Astrocyte of the spinal cord (primary cell): ENCODE data around the gene IZUMO2.

ENCODE experiments used
- DNase-seq: peaks from one replicate; pipeline ENCODE4 v3.0.0; 2011; ENCODE audit warnings: low read depth, low spot score
- H3K4me3 ChIP-seq: 2 replicates; pipeline ENCODE4 v1.5.1; 2011; ENCODE audit warnings: low read depth, mild to moderate bottlenecking, low read length, moderate library complexity
- in situ Hi-C: cut with HindIII; loops from 2 replicates; pipeline ENCODE4 v1.10.0; 2017; ENCODE audit warnings: low sequenced_read_pairs
- TF ChIP-seq, protein P1 (sequence below): IDR thresholded peaks from 2 replicates; pipeline ENCODE4 v1.5.1; 2012; ENCODE audit warnings: low read depth, mild to moderate bottlenecking, low read length, inconsistent platforms

The IZUMO2 gene

DNA sequence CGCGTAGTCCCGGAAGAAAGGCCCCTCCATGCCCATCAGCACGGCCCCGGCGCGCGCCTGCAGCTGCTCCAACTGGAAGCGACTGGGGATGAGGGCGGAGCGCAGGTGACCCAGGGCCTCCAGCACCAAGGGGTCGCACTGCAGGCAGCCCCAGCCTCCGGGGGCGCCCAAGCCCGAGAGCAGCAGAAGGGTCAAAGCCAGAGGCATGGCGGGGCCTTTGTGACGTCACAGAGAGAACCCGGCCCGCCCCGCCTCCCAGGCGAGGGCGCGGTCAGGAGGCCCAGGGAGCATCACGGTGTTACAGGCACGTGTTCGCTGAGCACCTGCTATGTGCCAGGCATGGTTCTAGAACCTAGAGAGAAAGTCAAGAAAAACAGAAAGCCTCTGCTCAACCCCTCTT, at the start of gene IZUMO2:
TSS of gene IZUMO2 (minus strand) at position 294 of the 400 bp plus-strand sequence. CDS start at position 207, 87 bp downstream.
- no peak within 1 kb of the TSS for H3K4me3 ChIP-seq
- in situ Hi-C loops: no loop called here
- no peak for DNase-seq
- TF ChIP-seq, protein P1, sequence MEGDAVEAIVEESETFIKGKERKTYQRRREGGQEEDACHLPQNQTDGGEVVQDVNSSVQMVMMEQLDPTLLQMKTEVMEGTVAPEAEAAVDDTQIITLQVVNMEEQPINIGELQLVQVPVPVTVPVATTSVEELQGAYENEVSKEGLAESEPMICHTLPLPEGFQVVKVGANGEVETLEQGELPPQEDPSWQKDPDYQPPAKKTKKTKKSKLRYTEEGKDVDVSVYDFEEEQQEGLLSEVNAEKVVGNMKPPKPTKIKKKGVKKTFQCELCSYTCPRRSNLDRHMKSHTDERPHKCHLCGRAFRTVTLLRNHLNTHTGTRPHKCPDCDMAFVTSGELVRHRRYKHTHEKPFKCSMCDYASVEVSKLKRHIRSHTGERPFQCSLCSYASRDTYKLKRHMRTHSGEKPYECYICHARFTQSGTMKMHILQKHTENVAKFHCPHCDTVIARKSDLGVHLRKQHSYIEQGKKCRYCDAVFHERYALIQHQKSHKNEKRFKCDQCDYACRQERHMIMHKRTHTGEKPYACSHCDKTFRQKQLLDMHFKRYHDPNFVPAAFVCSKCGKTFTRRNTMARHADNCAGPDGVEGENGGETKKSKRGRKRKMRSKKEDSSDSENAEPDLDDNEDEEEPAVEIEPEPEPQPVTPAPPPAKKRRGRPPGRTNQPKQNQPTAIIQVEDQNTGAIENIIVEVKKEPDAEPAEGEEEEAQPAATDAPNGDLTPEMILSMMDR: no peak

DNA sequence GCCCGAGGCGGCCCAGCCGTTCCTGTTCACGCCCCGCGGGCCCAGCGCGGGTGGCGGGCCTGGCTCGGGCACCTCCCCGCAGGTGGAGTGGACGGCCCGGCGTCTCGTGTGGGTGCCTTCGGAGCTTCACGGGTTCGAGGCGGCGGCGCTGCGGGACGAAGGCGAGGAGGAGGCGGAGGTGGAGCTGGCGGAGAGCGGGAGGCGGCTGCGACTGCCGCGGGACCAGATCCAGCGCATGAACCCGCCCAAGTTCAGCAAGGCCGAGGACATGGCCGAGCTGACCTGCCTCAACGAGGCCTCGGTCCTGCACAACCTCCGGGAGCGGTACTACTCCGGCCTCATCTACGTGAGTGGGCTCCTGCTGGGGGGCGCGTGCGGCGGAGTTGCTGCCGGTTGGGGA, 47.3 kb upstream of the IZUMO2 start:
- H3K4me3 ChIP-seq: no peak overlapping the region
- DNase-seq: no peak
- TF ChIP-seq, protein P1: no peak
- in situ Hi-C loops: no loop called here

DNA sequence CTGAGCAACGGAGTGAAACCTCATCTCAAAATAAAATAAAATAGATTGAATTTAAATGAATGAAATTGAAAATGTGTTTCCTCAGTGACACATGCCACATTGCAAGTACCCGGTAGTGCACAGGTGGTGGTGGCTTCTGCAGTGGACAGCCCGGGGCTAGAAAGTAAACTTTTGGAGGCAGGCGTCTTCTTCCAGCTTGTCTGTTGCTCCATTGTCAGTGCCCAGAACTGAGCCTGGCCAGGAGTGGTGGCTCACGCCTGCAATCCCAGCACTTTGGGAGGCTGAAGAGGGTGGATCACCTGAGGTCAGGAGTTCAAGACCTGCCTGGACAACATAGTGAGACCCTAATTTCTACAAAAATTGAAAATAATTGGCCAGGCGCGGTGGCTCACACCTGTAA, 46.0 kb upstream of the IZUMO2 start:
- TF ChIP-seq, protein P1: no peak
- H3K4me3 ChIP-seq: no peak overlapping the region
- DNase-seq: no peak
- in situ Hi-C loops: no loop called here

DNA sequence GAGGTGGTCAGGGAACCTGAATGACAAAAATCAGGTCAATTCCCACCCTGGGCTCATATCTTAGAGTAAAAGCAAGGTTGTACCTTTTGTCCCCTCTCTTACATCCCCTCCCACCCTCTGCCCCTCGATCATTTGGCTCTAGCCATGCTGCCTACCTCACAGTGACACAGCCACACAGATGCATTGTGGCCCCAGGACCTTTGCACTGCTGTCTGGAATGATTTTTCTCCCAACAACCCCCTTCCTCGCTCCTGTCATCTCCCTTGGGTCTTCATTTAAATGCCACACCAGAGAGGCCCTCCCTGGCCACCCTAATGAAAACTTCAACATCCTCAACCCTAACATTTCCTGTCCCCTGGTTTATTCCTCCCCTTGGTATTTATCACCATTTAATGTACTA, 44.6 kb upstream of the IZUMO2 start:
- TF ChIP-seq, protein P1: no peak
- no peak for DNase-seq
- H3K4me3 ChIP-seq: no peak overlapping the region
- in situ Hi-C loops: no loop called here

DNA sequence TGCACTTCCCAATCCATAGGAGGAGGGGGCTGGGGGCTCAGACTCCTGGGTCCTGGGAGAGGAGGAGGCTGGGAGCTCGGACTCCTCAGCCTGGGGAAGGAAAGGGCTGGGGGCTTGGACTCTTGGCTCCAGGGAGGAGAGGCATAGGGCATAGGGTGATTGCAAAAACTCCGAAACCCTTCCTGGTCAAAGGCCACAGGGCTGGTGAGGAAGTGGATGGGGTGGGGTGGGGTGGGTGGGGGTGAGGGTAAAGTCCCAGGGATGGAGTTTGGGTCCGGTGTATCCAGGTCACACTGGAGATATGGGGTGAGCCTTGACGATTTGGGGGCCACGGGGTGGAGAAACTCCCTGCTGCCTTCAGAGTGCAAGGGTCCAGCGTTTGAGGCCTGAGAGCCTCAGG, 43.1 kb upstream of the IZUMO2 start:
- DNase-seq: no peak
- no peak overlapping the region for H3K4me3 ChIP-seq
- TF ChIP-seq, protein P1: no peak
- in situ Hi-C loops: no loop called here

DNA sequence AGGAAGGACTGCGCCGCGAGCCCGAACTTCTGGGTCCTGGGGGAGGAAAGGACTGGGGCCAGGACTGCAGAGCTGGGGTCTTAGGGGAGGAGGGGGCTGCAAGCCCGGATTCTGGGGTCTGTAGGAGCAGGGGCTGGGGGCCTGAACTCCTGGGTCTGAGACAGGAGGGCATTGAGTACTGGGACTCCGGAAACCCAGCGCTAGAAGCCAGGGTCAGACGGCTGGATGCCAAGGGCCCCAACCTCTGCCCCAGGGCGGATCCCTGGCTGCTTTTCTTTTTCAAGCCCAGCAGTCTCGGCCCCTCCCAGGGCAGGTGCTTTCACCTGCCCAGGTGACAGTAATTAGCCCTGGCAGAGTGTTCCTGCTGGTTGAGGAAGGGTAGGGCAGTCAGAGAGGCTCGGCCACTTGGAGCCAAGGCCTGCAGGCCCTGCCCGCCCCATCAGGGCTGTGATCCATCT, 42.6 kb upstream of the IZUMO2 start:
- no peak overlapping the region for H3K4me3 ChIP-seq
- in situ Hi-C loops: no loop called here
- TF ChIP-seq, protein P1: no peak
- DNase-seq: no peak
